Erythroblast (primary cell): Measurements from ENCODE around the gene MTAP.

Experiments used
- GATA1 ChIP-seq: IDR thresholded peaks from 2 replicates; pipeline ENCODE4 v1.6.1; 2011; ENCODE audit warnings: low read depth, mild to moderate bottlenecking, control low read depth, low read length, moderate library complexity
- POLR2A ChIP-seq: IDR thresholded peaks from 2 replicates; pipeline ENCODE4 v1.6.1; 2011; ENCODE audit warnings: mild to moderate bottlenecking, low read length

DNA sequence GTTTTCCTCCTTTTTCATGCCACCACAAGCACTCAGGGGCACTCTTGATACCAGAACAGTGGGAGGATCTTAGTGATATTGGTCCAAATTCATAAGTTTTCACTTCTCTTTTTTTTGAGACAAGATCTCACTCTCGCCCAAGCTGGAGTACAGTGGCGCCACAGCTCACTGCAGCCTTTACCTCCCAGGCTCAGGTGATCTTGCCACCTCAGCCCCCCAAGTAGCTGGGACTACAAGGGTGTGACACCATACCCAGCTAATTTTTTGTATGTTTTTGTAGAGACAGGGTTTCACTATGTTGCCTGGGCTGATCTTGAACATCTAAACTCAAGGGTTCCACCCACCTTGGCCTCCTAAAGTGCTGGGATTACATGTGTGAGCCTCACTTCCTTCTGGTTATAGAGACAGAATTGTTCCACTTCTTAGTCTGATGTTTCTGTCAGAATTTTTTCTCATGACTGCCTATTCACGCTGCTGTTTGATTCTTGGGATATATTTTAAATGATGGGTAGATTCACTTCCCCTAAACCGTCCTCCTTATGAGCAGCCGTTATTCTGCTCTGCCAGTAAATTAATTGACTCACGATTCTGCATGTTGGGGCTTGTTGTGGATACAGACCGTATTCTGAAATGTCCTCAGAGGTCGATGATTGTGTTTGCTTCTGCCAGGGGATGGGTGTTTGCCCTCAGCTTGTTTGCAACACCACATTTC lies 30.8 kb downstream of the MTAP start:
- TF ChIP-seq POLR2A (no peak), GATA1 (no peak)
